Neutrophil (primary cell): ENCODE data around the gene PTPN14.

Experiments
- H3K27ac ChIP-seq: fragments of 200-600 bp; sonication (generic); 2 replicates; pipeline ENCODE4 v1.5.1; 2016; ENCODE audit warnings: mild to moderate bottlenecking, moderate library complexity
- H3K27me3 ChIP-seq: fragments of 200-600 bp; sonication (generic); 2 replicates; pipeline ENCODE4 v1.6.0; 2016; ENCODE audit warnings: mild to moderate bottlenecking
- H3K36me3 ChIP-seq: fragments of 200-600 bp; sonication (generic); 2 replicates; pipeline ENCODE4 v1.5.1; 2017
- H3K4me1 ChIP-seq, 2 experiments: fragments of 200-600 bp in 1 of 2; sonication (generic) in 1 of 2; 1 replicate in 1 of 2; 2 replicates in 1 of 2; pipeline versions ENCODE4 v1.5.1 to v1.6.1; 2013 to 2016; ENCODE audit warnings: low read depth in 1 of 2, low read length in 1 of 2, mild to moderate bottlenecking in 1 of 2, moderate library complexity in 1 of 2; ENCODE audit not compliant: control insufficient read depth in 1 of 2, insufficient read depth in 1 of 2
- H3K4me3 ChIP-seq, 2 experiments: fragments of 200-600 bp in 1 of 2; sonication (generic) in 1 of 2; 1 replicate in 1 of 2; 2 replicates in 1 of 2; pipeline ENCODE4 v1.5.1; 2013 to 2016; ENCODE audit warnings: low read depth in 1 of 2, low read length in 1 of 2, mild to moderate bottlenecking in 1 of 2, moderate library complexity in 1 of 2
- H3K9me3 ChIP-seq: fragments of 200-600 bp; sonication (generic); 2 replicates; pipeline ENCODE4 v1.5.1; 2016
- CTCF ChIP-seq: fragments of 200-600 bp; sonication (generic); IDR thresholded peaks from 2 replicates; pipeline ENCODE4 v1.5.1; 2016; ENCODE audit warnings: antibody characterized with exemption

The PTPN14 gene

DNA sequence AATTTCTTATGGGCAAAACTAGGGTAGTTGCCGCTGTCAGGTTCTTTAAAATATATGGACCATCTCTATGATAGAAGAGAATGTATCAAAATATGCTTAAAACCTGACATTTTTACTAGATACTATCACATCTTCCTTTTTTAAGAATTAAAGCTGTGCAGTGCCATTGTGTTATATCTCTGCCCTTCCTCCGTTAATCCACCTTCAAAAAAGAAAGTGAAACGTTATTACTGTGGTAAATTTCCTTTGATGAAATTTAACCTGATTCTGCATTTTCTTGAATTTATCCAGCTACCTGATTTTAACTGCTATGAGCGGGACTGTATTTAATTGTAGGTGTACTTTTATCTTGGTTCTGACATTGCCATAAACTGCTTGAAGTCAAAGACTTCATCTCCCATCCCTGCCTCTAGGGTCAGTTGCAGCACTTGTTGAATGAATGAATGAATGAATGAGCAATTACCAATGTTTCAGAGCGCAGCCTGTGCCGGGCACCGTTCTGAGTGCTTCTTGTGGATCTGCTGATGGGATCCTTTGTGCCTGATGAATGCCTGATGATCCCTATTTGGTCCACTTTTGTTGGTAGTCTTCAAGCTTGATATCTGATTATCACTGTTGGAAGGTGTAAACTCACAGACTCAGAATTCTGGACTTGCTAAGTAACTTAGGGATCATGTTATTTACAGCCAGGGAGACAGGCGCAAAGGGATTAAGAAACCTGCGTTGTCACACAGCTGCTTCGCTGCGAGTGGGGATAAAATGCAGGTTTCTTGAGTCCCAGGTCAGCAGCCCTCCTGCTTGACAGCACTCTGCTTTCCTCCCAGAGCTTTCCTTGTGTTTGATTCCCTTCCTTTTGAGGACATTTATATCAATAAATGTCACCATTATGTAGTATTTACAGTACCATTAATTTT is 240.4 kb downstream of the PTPN14 start:
- no peak for TF ChIP-seq CTCF
- Histone ChIP-seq H3K4me3 (no peak overlapping the region), H3K9me3 (no peaks in the 10 kb centered on the region)

DNA sequence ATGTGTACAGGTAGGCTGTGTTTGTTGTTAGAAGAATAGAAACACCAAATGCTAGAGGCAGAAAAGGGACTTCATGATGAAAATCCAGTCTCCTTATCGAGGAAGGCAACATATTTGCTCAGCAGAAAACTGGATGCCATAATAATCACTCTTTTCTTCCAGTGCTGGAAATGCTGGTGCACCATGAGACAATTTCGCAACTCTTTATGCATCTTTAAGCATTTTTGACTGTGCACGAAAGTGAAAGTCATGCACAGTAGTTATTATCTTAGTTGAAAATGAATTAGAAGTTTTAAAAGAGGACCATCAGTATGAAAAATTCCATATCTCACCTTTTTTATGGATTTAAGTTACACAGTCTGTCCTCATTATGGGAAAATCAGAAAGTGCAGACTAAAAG is 241.4 kb downstream of the PTPN14 start:
- H3K27me3 ChIP-seq: no peaks in the 10 kb centered on the region
- no peaks in the 10 kb centered on the region for H3K9me3 ChIP-seq
- H3K4me3 ChIP-seq: no peak overlapping the region
- no peak overlapping the region for H3K27ac ChIP-seq
- no peak for TF ChIP-seq CTCF
- no peaks in the 10 kb centered on the region for H3K36me3 ChIP-seq
- H3K4me1 ChIP-seq: peaks cover 0 to 6% of the 10 kb centered on the region in 2 experiments

More for the DNA sequence above, 240.4 kb downstream of the PTPN14 start:
- H3K4me1 ChIP-seq: peaks cover 0 to 6% of the 10 kb centered on the region in 2 experiments
- no peak overlapping the region for H3K27ac ChIP-seq
- no peaks in the 10 kb centered on the region for H3K36me3 ChIP-seq
- H3K27me3 ChIP-seq: no peaks in the 10 kb centered on the region

GRCh38 chr1:214306269-214306668 is 245.1 kb downstream of the PTPN14 start:
- H3K36me3 ChIP-seq: no peaks in the 10 kb centered on the region
- no peak for TF ChIP-seq CTCF
- H3K4me3 ChIP-seq: no peak overlapping the region
- peaks cover 3 to 6% of the 10 kb centered on the region in 2 experiments for H3K4me1 ChIP-seq
- no peaks in the 10 kb centered on the region for H3K27me3 ChIP-seq
- H3K27ac ChIP-seq: no peak overlapping the region
- no peaks in the 10 kb centered on the region for H3K9me3 ChIP-seq

- Histone ChIP-seq H3K36me3 (no peaks in the 10 kb centered on the region), H3K27me3 (no peaks in the 10 kb centered on the region), H3K27ac (no peak overlapping the region), H3K9me3 (no peaks in the 10 kb centered on the region), H3K4me3 (no peak overlapping the region), H3K4me1 (peaks cover 0 to 3% of the 10 kb centered on the region in 2 experiments)
- TF ChIP-seq CTCF: no peak
Measured at GRCh38 chr1:214305164-214305751, 246.1 kb downstream of the PTPN14 start.

- no peaks in the 10 kb centered on the region for H3K36me3 ChIP-seq
- no peak overlapping the region for H3K27ac ChIP-seq
- peaks cover 0 to 3% of the 10 kb centered on the region in 2 experiments for H3K4me1 ChIP-seq
- no peak overlapping the region for H3K4me3 ChIP-seq
- H3K9me3 ChIP-seq: no peaks in the 10 kb centered on the region
- no peaks in the 10 kb centered on the region for H3K27me3 ChIP-seq
- TF ChIP-seq CTCF: no peak
Measured at GRCh38 chr1:214303141-214303930, 248.1 kb downstream of the PTPN14 start.
